NCI-H446 treated with DMSO at 0.1 percent for 48 hours (cell line): ENCODE results near the gene SH3TC1.
A peak's percentile ranks its signal among the peaks of the same experiment; 100 is the strongest.

Source experiments
- DNase-seq: peaks from one replicate; lab custom pipeline; 2025; lab: John Stamatoyannopoulos, UW

Gene SH3TC1

GRCh38 chr4:8229331-8229975, 30.4 kb downstream of the SH3TC1 start:
- DNase-seq = no peak

DNA sequence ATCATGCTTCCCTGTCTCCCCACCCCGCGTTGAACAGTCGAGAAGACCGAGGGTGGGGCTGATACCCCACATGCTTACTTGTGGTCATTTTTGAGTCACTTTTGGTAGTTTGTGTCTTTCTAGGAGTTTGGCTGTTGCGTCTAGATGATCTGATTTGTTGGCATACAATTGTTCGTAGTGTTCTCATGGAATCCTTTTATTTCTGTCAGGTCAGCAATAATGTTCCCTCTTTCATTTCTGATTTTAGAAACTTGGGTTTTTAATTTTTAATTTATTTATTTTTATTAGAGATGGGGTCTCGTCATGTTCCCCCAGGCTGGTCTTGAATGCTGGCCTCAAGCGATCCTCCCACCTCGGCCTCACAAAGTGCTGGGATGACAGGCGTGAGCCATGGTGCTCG, 30.9 kb downstream of the SH3TC1 start:
- DNase-seq = no peak

DNA sequence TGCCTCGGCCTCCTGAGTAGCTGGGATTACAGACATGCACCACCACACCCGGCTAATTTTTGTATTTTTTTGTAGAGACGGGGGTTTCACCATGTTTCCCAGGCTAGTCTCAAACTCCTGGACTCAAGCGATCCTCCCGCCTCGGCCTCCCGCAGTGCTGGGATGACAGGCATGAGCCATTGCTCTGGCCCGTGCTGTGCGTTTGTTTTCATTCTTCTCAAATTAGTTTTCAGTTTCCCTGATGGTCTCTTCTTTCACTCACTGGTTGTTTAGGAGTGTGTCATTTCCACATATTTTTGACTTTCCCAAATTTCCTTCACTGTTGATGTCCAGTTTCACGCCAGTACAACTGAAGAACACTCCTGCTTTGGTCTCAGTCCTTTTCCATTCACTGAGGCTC, 31.8 kb downstream of the SH3TC1 start:
- no peak for DNase-seq

GRCh38 chr4:8231551-8232049, 32.5 kb downstream of the SH3TC1 start:
- DNase-seq = no peak

DNA sequence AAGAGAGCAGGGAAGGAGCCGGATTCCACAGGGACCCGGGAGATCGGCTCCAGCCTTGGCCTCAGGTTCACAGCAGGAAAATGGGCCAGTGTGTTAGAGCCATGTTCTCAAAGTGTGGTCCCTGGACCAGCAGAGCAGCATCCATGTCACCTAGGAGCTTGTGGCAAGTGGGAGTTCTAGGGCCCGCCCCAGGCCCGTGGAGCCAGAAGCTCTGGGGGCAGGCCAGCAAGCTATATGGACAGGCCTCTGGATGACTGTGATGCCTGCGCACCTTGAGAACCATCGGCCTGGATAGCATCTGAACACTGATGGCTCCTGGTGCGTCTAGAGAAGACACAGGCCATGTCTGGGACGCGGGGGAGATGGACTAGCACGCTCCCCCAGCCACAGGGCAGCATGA, 33.7 kb downstream of the SH3TC1 start:
- no peak for DNase-seq

DNA sequence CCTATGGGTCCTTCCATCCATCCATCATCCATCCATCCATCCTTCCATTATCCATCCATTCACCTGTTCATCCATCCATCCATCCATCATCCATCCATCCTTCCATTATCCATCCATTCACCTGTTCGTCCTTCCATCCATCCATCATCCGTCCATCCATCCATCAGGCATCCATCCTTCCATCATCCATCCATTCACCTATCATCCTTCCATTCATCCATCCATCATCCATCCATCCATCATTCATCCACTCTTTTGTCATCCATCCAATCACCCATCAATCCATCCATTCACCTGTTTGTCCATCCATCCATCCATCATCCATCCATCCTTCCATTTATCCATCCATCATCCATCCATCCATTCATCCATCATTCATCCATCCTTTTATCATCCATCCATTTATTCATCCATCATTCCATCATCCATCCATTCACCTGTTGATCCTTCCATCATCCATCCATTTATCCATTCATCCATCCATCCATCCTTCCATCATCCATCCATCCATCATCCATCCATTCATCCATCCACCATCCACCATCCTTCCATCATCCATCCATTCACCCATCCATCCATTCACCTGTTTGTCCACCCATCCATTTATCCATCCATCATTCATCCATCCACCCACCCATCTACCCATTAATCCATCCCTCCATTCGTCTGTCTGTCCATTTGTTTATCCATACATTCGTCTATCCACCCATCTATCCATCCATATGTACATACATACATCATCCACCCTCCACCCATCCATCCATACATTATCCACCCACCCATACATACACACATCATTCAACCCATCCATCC, 34.8 kb downstream of the SH3TC1 start:
- DNase-seq = no peak

GRCh38 chr4:8234715-8235114, 35.6 kb downstream of the SH3TC1 start:
- no peak for DNase-seq

DNA sequence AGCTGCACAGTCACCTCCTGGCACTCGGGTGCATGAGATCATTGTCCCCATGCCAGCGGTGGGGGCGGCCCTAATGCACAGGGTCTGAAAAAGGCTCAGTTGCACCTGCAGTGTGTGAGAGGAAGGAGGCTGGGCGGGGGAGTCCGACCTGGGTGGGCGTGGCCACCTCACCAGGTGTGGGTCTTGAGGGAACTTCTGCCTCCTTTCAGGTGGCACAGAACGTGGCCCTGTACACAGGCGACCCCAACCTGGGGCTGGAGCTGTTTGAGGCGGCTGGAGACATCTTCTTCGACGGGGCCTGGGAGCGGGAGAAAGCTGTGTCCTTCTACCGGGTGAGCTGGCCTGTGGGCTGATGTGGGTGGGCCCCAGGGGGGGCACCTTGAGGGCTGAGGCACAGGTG, 36.1 kb downstream of the SH3TC1 start:
- no peak for DNase-seq

- no peak for DNase-seq
These were observed 36.6 kb downstream of the SH3TC1 start for GRCh38 chr4:8235686-8236085.

GRCh38 chr4:8236106-8236919, 37.2 kb downstream of the SH3TC1 start:
- no peak for DNase-seq

GRCh38 chr4:8236920-8237195, 37.8 kb downstream of the SH3TC1 start:
- no peak for DNase-seq

DNA sequence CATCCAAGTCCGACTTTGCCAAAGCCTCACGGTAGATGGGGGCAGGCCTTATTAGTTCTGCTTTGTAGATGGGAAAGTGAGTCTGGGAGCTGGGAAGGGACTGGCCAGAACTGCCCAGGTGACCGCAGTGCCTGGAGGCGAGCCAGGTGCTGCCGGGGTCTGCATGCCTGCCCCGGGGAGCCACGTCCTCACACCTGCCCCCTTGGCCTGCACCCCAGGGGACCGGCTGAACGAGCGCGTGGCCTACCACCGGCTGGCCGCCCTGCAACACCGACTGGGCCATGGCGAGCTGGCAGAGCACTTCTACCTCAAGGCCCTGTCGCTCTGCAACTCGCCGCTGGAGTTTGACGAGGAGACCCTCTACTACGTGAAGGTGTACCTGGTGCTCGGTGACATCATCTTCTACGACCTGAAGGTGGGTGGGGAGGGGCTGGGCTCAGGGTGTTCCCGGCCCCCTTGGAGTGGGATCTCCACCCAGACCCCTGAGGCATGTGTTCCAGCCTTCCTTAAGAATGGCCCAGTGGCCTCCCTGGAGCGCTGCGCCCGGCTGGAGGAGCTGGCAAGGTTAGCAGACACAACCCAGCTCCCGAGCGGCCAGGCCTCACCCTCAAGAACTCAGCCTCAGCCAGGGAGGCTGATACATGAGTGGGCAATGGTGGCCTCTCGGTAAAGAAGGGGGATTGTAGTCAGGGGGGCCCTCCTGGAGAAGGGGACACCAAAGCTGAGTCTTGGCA, 38.3 kb downstream of the SH3TC1 start:
- DNase-seq = no peak

GRCh38 chr4:8238036-8238511, 39.0 kb downstream of the SH3TC1 start:
- no peak for DNase-seq

GRCh38 chr4:8238515-8239053, 39.5 kb downstream of the SH3TC1 start:
- no peak for DNase-seq

DNA sequence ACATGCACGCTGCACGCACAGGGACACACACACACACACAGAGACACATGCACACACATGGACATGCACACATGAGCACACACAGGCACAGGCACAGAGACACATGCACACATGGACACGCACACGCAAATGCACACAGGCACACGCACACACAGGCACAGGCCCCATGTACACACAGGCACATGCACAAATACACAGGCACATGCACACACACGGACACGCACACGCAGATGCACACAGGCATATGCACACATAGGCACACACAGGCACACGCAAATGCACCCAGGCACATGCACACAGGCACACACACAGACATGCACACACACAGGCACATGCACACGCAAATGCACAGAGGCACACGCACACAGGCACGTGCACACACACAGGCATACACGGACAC, 40.1 kb downstream of the SH3TC1 start:
- DNase-seq = no peak

GRCh38 chr4:8239661-8240060, 40.6 kb downstream of the SH3TC1 start:
- DNase-seq = no peak

GRCh38 chr4:8240211-8241041, 41.3 kb downstream of the SH3TC1 start:
- no peak for DNase-seq

DNA sequence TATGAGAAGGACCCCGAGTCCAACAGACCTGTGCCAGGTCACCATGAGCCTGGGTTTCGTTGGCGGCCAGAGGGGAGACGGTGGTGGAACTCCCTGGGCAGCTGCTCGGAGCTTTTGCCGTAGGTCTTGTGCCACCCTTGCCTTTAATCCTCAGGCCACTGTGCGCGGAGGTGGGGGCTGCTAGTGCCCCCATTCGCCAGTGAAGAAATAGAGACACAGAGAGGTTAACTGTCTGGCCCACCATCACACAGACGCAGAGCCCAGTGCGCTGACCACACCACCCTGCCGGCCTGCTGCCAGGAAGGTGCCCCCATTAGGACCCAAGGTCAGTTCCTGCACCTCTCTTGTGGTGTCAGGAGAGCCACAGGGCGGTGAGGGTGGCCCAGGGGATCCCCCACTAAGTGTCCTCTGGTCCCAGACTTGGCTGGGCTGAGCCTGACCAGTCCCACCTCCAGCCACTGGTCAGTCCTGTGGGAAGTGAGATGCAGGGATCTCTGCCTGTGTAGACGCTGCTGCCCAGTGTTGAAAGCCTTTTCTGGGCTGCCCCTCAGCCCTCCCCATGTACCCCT, 42.2 kb downstream of the SH3TC1 start:
- DNase-seq = no peak

- DNase-seq = peak; percentile 10
These were observed 43.0 kb downstream of the SH3TC1 start for GRCh38 chr4:8241895-8242696.
